AG20443 (cell line): Measurements from ENCODE around the gene STPG2.

Source experiments
- DNase-seq: peaks from one replicate; pipeline ENCODE4 v3.0.0; 2012; ENCODE audit warnings: low spot score, mixed read lengths

Gene STPG2

GRCh38 chr4:98143001-98143899 lies at the start of gene STPG2:
Gene STPG2 (minus strand): TSS chr4:98143476.
- peak; percentile 92 for DNase-seq

- no peak for DNase-seq
Measured at GRCh38 chr4:98185279-98185678, 42.0 kb upstream of the STPG2 start.

- peak; percentile 44 for DNase-seq
Measured at GRCh38 chr4:98181809-98182208, 38.5 kb upstream of the STPG2 start.

GRCh38 chr4:98179951-98180350 lies 36.7 kb upstream of the STPG2 start:
- no peak for DNase-seq

GRCh38 chr4:98176531-98176930 lies 33.3 kb upstream of the STPG2 start:
- DNase-seq: no peak

GRCh38 chr4:98170035-98170434 lies 26.8 kb upstream of the STPG2 start:
- DNase-seq: no peak

- no peak for DNase-seq
Measured at GRCh38 chr4:98166731-98167041, 23.4 kb upstream of the STPG2 start.

- no peak for DNase-seq
Measured at GRCh38 chr4:98166025-98166730, 22.9 kb upstream of the STPG2 start.

- no peak for DNase-seq
Measured at GRCh38 chr4:98162696-98163095, 19.4 kb upstream of the STPG2 start.

- DNase-seq: no peak
Measured at GRCh38 chr4:98151145-98151924, 8.1 kb upstream of the STPG2 start.

- DNase-seq: no peak
Measured at GRCh38 chr4:98150092-98150761, 7.0 kb upstream of the STPG2 start.

- DNase-seq: no peak
Measured at GRCh38 chr4:98148856-98149255, 5.6 kb upstream of the STPG2 start.

- no peak for DNase-seq
Measured at GRCh38 chr4:98126141-98126540, 17.1 kb downstream of the STPG2 start.

GRCh38 chr4:98125585-98125984 lies 17.7 kb downstream of the STPG2 start:
- DNase-seq: no peak

GRCh38 chr4:98117363-98117762 lies 25.9 kb downstream of the STPG2 start:
- no peak for DNase-seq

GRCh38 chr4:98113012-98113411 lies 30.3 kb downstream of the STPG2 start:
- peak; percentile 13 for DNase-seq

GRCh38 chr4:98110929-98111328 lies 32.3 kb downstream of the STPG2 start:
- DNase-seq: no peak

- no peak for DNase-seq
Measured at GRCh38 chr4:98110214-98110613, 33.1 kb downstream of the STPG2 start.

- no peak for DNase-seq
Measured at GRCh38 chr4:98102660-98103059, 40.6 kb downstream of the STPG2 start.

GRCh38 chr4:98101988-98102387 lies 41.3 kb downstream of the STPG2 start:
- no peak for DNase-seq

- DNase-seq: no peak
Measured at GRCh38 chr4:98098764-98099163, 44.5 kb downstream of the STPG2 start.

GRCh38 chr4:98094118-98094517 lies 49.2 kb downstream of the STPG2 start:
- no peak for DNase-seq
